ENCODE data around the gene SMAD3.

Gene SMAD3

DNA sequence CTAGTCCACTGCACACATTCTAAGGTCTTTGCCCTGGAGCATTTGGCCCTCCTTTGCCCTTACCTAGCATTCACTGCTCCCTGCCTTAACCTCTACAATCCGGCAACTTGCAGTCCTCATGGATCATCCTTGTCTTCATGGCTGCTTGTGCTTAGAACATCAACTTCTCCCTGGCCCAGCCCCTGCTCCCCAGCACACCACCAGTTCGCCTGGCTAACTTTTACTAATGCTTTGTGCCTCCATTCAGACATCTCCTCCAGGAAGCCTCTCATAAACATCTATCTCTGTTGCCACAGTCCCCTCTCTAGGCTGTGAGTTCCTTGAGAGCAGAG, 131.9 kb downstream of the SMAD3 start:
- H3K9ac ChIP-seq (ENCODE audit: low read length) = no peak overlapping the region
- H3K27me3 ChIP-seq (ENCODE audit: control insufficient read depth in 1 of 2, insufficient read depth in 2 of 2, low read length in 2 of 2) = no peaks in the 10 kb centered on the region
- H3K4me3 ChIP-seq (ENCODE audit: low read depth in 1 of 2, low read length in 2 of 2) = no peak overlapping the region
- H3K9me3 ChIP-seq (ENCODE audit: low read length) = no peaks in the 10 kb centered on the region
- H3K27ac ChIP-seq (ENCODE audit: low read depth, low read length) = no peak overlapping the region
- peaks cover 24% of the 10 kb centered on the region for H3K4me1 ChIP-seq (ENCODE audit: insufficient read depth, low read length)
- peaks cover 16% of the 10 kb centered on the region for H3K36me3 ChIP-seq (ENCODE audit: insufficient read depth, low read length)

DNA sequence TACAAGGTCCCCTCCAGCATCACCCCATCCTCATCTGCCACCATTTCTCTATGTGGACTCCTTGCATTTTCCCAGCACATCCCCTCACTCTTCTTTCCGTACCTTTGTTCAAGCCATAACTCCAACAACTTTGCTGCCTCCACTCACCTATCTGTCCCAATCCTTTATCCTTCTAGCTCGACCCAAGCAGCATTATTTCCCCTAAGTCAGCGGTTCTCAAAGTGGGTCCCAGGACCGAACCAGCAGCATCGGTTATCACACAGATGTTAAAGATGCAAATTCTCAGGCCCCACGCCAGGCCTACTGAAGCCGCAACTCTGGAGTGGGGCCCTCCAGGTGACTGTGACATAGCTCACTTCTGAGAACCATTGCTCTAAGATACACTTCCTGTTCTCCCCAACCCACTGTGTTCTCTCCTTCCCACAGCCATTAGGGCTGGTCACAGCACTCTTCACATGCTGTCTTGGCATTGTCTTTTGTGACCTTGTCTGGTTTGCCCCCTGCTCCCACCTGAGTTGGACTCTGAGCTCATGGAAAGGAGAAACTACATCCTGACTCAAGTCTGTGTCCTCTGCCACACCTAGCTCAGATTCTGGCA, 132.9 kb downstream of the SMAD3 start:
- Histone ChIP-seq H3K27ac (ENCODE audit: low read depth, low read length) (no peak overlapping the region), H3K36me3 (ENCODE audit: insufficient read depth, low read length) (peaks cover 19% of the 10 kb centered on the region), H3K9ac (ENCODE audit: low read length) (no peak overlapping the region), H3K4me1 (ENCODE audit: insufficient read depth, low read length) (peaks cover 15% of the 10 kb centered on the region), H3K9me3 (ENCODE audit: low read length) (no peaks in the 10 kb centered on the region), H3K4me3 (ENCODE audit: low read depth in 1 of 2, low read length in 2 of 2) (no peak overlapping the region), H3K27me3 (ENCODE audit: control insufficient read depth in 1 of 2, insufficient read depth in 2 of 2, low read length in 2 of 2) (no peaks in the 10 kb centered on the region)

- Histone ChIP-seq H3K36me3 (ENCODE audit: insufficient read depth, low read length) (peaks cover 19% of the 10 kb centered on the region), H3K9me3 (ENCODE audit: low read length) (no peaks in the 10 kb centered on the region), H3K27me3 (ENCODE audit: control insufficient read depth in 1 of 2, insufficient read depth in 2 of 2, low read length in 2 of 2) (no peaks in the 10 kb centered on the region), H3K4me1 (ENCODE audit: insufficient read depth, low read length) (peaks cover 5% of the 10 kb centered on the region), H3K27ac (ENCODE audit: low read depth, low read length) (no peak overlapping the region), H3K4me3 (ENCODE audit: low read depth in 1 of 2, low read length in 2 of 2) (no peak overlapping the region), H3K9ac (ENCODE audit: low read length) (no peak overlapping the region)
Measured at GRCh38 chr15:67199391-67199790, 134.0 kb downstream of the SMAD3 start.

- H3K36me3 ChIP-seq (ENCODE audit: insufficient read depth, low read length) = peaks cover 18% of the 10 kb centered on the region
- no peak overlapping the region for H3K9ac ChIP-seq (ENCODE audit: low read length)
- H3K4me3 ChIP-seq (ENCODE audit: low read depth in 1 of 2, low read length in 2 of 2) = no peak overlapping the region
- H3K27ac ChIP-seq (ENCODE audit: low read depth, low read length) = no peak overlapping the region
- peaks cover 5% of the 10 kb centered on the region for H3K4me1 ChIP-seq (ENCODE audit: insufficient read depth, low read length)
- no peaks in the 10 kb centered on the region for H3K9me3 ChIP-seq (ENCODE audit: low read length)
- no peaks in the 10 kb centered on the region for H3K27me3 ChIP-seq (ENCODE audit: control insufficient read depth in 1 of 2, insufficient read depth in 2 of 2, low read length in 2 of 2)
Measured at GRCh38 chr15:67199881-67200763, 134.7 kb downstream of the SMAD3 start.

DNA sequence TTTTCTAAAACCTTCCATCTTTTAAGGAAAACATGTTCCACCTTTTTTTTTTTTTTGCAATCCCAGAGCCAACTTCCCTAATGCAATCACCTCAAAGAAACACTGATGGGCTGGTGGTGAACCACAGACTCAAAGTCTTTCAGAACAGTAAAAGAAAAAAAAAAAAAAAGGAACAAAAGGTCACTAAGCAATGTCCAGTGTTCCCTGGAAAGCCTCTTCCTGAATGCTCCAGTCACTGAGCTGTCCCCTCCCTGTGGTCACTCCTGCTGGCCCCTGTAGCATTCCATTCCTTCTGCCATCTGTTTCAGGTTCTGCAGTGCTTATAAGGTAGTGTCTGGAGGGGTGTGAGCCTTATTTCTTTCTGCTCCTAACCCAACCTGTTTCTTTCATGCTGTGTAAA, 135.7 kb downstream of the SMAD3 start:
- no peak overlapping the region for H3K27ac ChIP-seq (ENCODE audit: low read depth, low read length)
- no peak overlapping the region for H3K9ac ChIP-seq (ENCODE audit: low read length)

GRCh38 chr15:67202091-67202490, 136.7 kb downstream of the SMAD3 start:
- Histone ChIP-seq H3K36me3 (ENCODE audit: insufficient read depth, low read length) (peaks cover 14% of the 10 kb centered on the region), H3K9ac (ENCODE audit: low read length) (no peak overlapping the region), H3K4me1 (ENCODE audit: insufficient read depth, low read length) (peaks cover 5% of the 10 kb centered on the region), H3K27me3 (ENCODE audit: control insufficient read depth in 1 of 2, insufficient read depth in 2 of 2, low read length in 2 of 2) (no peaks in the 10 kb centered on the region), H3K27ac (ENCODE audit: low read depth, low read length) (no peak overlapping the region), H3K4me3 (ENCODE audit: low read depth in 1 of 2, low read length in 2 of 2) (no peak overlapping the region), H3K9me3 (ENCODE audit: low read length) (no peaks in the 10 kb centered on the region)

More for the DNA sequence above, 135.7 kb downstream of the SMAD3 start:
- Histone ChIP-seq H3K4me3 (ENCODE audit: low read depth in 1 of 2, low read length in 2 of 2) (no peak overlapping the region), H3K27me3 (ENCODE audit: control insufficient read depth in 1 of 2, insufficient read depth in 2 of 2, low read length in 2 of 2) (no peaks in the 10 kb centered on the region), H3K36me3 (ENCODE audit: insufficient read depth, low read length) (peaks cover 14% of the 10 kb centered on the region), H3K9me3 (ENCODE audit: low read length) (no peaks in the 10 kb centered on the region), H3K4me1 (ENCODE audit: insufficient read depth, low read length) (peaks cover 5% of the 10 kb centered on the region)

DNA sequence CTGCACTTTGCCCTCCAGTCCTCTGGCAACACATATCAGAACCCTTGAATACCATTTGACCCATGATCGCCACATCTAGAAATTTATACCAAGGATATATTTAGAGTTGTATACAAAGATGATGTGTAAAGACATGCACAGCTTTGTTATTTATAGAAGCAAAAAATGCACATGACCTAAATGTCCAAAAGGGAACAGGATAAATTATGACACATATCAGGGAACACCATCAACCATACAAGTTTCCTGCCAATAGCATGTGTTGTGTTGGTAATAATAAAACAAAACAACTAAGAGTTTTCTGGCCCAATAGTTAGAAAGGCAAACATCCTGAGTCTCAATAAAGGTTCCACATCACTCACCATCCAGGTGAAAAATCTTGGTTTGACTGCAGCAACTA, 137.6 kb downstream of the SMAD3 start:
- peaks cover 14% of the 10 kb centered on the region for H3K36me3 ChIP-seq (ENCODE audit: insufficient read depth, low read length)
- no peaks in the 10 kb centered on the region for H3K27me3 ChIP-seq (ENCODE audit: control insufficient read depth in 1 of 2, insufficient read depth in 2 of 2, low read length in 2 of 2)
- no peaks in the 10 kb centered on the region for H3K9me3 ChIP-seq (ENCODE audit: low read length)
- peaks cover 5% of the 10 kb centered on the region for H3K4me1 ChIP-seq (ENCODE audit: insufficient read depth, low read length)
- H3K27ac ChIP-seq (ENCODE audit: low read depth, low read length) = no peak overlapping the region
- H3K9ac ChIP-seq (ENCODE audit: low read length) = no peak overlapping the region
- H3K4me3 ChIP-seq (ENCODE audit: low read depth in 1 of 2, low read length in 2 of 2) = no peak overlapping the region

DNA sequence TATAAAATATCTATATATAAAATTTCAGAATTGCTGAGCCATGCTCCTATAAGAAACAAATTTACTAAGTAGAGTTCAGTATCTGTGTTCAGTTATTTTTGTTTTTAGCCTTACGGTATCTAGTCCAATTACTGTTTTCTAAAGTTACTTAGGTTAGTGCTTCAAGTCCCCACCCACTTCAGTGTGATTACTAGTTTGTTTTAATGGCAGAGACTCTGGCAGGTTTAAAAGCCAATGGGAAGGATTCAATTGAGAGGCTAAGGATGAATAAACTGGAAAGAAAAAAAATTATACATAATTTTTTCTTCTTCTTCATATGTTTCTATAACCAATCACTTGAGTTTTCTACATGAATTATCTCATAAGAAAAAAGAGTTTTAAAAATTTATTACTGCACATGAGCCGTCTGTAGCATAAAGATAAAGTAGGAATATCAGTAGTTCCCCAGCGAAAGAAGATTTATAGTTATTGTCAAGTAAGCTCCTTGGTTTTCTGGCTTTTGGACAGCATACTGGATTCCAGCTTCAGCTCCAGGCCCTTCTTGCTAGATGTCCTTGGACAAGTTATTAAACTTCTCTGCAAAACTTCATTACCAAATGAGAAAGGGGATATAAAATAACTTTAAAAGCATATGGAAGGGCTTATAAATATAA, 142.3 kb downstream of the SMAD3 start:
- H3K36me3 ChIP-seq (ENCODE audit: insufficient read depth, low read length) = peaks cover 4% of the 10 kb centered on the region
- no peak overlapping the region for H3K9ac ChIP-seq (ENCODE audit: low read length)

GRCh38 chr15:67208396-67208795, 143.0 kb downstream of the SMAD3 start:
- no peak overlapping the region for H3K27ac ChIP-seq (ENCODE audit: low read depth, low read length)

More for the DNA sequence above, 142.3 kb downstream of the SMAD3 start:
- Histone ChIP-seq H3K4me3 (ENCODE audit: low read depth in 1 of 2, low read length in 2 of 2) (no peak overlapping the region), H3K27ac (ENCODE audit: low read depth, low read length) (no peak overlapping the region), H3K9me3 (ENCODE audit: low read length) (no peaks in the 10 kb centered on the region), H3K4me1 (ENCODE audit: insufficient read depth, low read length) (no peaks in the 10 kb centered on the region), H3K27me3 (ENCODE audit: control insufficient read depth in 1 of 2, insufficient read depth in 2 of 2, low read length in 2 of 2) (no peaks in the 10 kb centered on the region)

GRCh38 chr15:67210555-67211168, 145.3 kb downstream of the SMAD3 start:
- no peak overlapping the region for H3K4me3 ChIP-seq (ENCODE audit: low read depth in 1 of 2, low read length in 2 of 2)
- H3K9me3 ChIP-seq (ENCODE audit: low read length) = no peaks in the 10 kb centered on the region
- H3K9ac ChIP-seq (ENCODE audit: low read length) = no peak overlapping the region
- no peak overlapping the region for H3K27ac ChIP-seq (ENCODE audit: low read depth, low read length)
- no peaks in the 10 kb centered on the region for H3K27me3 ChIP-seq (ENCODE audit: control insufficient read depth in 1 of 2, insufficient read depth in 2 of 2, low read length in 2 of 2)
- H3K4me1 ChIP-seq (ENCODE audit: insufficient read depth, low read length) = no peaks in the 10 kb centered on the region
- H3K36me3 ChIP-seq (ENCODE audit: insufficient read depth, low read length) = no peaks in the 10 kb centered on the region

More at GRCh38 chr15:67208396-67208795, 143.0 kb downstream of the SMAD3 start:
- Histone ChIP-seq H3K4me1 (ENCODE audit: insufficient read depth, low read length) (no peaks in the 10 kb centered on the region), H3K36me3 (ENCODE audit: insufficient read depth, low read length) (no peaks in the 10 kb centered on the region), H3K4me3 (ENCODE audit: low read depth in 1 of 2, low read length in 2 of 2) (no peak overlapping the region), H3K9ac (ENCODE audit: low read length) (no peak overlapping the region), H3K9me3 (ENCODE audit: low read length) (no peaks in the 10 kb centered on the region), H3K27me3 (ENCODE audit: control insufficient read depth in 1 of 2, insufficient read depth in 2 of 2, low read length in 2 of 2) (no peaks in the 10 kb centered on the region)

DNA sequence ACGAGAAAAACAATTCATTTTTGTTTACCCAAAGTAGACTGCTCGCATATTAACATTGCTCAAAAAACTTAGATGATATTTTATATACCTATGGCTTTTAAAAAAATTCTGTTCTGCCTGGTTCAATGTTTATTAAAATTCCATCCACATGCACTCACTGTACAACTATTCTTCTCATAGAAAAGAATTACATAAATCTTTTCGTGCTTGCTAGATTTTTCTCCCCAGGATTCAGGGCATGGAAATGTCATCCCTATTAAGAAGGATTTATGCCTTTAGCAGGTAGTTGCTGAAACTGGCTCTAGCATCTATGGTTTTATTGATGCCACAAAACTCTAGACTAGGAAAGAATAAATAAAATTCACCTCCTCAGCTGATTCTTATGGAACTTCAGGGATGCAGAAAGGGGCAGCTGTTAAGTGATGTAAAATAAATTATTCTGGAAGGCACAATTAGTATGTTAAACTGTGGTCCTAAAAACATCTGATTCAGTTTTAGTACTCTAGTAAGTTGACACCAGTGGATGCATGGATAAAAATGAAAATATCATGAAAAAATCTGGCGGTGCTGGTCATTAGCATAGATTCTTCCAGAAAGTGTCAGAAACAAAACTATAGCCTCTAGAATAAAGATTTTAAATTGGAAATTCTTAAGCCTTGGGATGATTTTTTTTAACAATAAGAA, 147.4 kb downstream of the SMAD3 start:
- Histone ChIP-seq H3K9me3 (ENCODE audit: low read length) (no peaks in the 10 kb centered on the region), H3K27ac (ENCODE audit: low read depth, low read length) (no peak overlapping the region), H3K4me3 (ENCODE audit: low read depth in 1 of 2, low read length in 2 of 2) (no peak overlapping the region), H3K4me1 (ENCODE audit: insufficient read depth, low read length) (no peaks in the 10 kb centered on the region), H3K27me3 (ENCODE audit: control insufficient read depth in 1 of 2, insufficient read depth in 2 of 2, low read length in 2 of 2) (no peaks in the 10 kb centered on the region), H3K9ac (ENCODE audit: low read length) (no peak overlapping the region), H3K36me3 (ENCODE audit: insufficient read depth, low read length) (no peaks in the 10 kb centered on the region)
